Activated CD8-positive, alpha-beta T cell treated with anti-CD3 and anti-CD28 coated beads for 36 hours (primary cell): ENCODE data around the gene KIF24. TPM values are rescaled to one million over a fixed set of nuclear protein-coding genes. Genes with fewer than 3 reads are reported as not detected.
"Not testable (repeated sequence)": the region's sequence is repeated elsewhere in the genome, so short reads cannot be mapped to it uniquely, and the experiment has no call there.

Source experiments
- ATAC-seq: fragments of 200-7000 bp; cut with Tn5 transposase; one replicate; pipeline ENCODE4 v1.10.0; 2021; ENCODE audit warnings: mild to moderate bottlenecking, moderate library complexity
- CTCF ChIA-PET: fragments of 350-600 bp; sonication (Branson Sonifier 250); formaldehyde crosslinking; loops from one replicate; lab custom pipeline; 2021; ENCODE audit warnings: antibody characterized with exemption; lab: Charles Lee
- POLR2A ChIA-PET: fragments of 350-600 bp; sonication (Branson Sonifier 250); formaldehyde crosslinking; loops from one replicate; lab custom pipeline; 2021; ENCODE audit warnings: antibody characterized with exemption; lab: Charles Lee
- DNase-seq: peaks from one replicate; pipeline ENCODE4 v3.0.0-alpha.2; 2020
- H3K27ac Mint-ChIP-seq: one replicate; pipeline ENCODE4 v1.8.0; 2021; ENCODE audit warnings: mild to moderate bottlenecking, mixed read lengths
- H3K27me3 Mint-ChIP-seq: one replicate; pipeline ENCODE4 v1.8.0; 2021; ENCODE audit warnings: mixed read lengths
- H3K36me3 Mint-ChIP-seq: one replicate; pipeline ENCODE4 v1.8.0; 2021; ENCODE audit warnings: low read depth, mixed read lengths
- H3K4me1 Mint-ChIP-seq: one replicate; pipeline ENCODE4 v1.8.0; 2021; ENCODE audit warnings: low read depth, mixed read lengths
- H3K4me3 Mint-ChIP-seq: one replicate; pipeline ENCODE4 v1.8.0; 2021; ENCODE audit warnings: mild to moderate bottlenecking, moderate library complexity, mixed read lengths
- H3K9me3 Mint-ChIP-seq: one replicate; pipeline ENCODE4 v1.8.0; 2021; ENCODE audit warnings: mixed read lengths
- CTCF ChIP-seq: fragments of 200-600 bp; IDR thresholded peaks from one replicate; pipeline ENCODE4 v1.8.0; 2022; ENCODE audit warnings: antibody characterized with exemption, mild to moderate bottlenecking
- intact Hi-C: fragments of 100-400 bp; cut with micrococcal nuclease; formaldehyde crosslinking; loops from one replicate; pipeline ENCODE4 v1.10.0; 2022
- total RNA-seq, 2 experiments: library from RNA; stranded (reverse); gene quantifications; one replicate each; pipeline ENCODE4 v1.2.3, GENCODE V29; 2021

The KIF24 gene
- total RNA-seq, 2 experiments from 2014 or later = 5.8 to 5.9 TPM

GRCh38 chr9:34365282-34365681 is 36.2 kb upstream of the KIF24 start:
- DNase-seq (no peak), ATAC-seq (no peak)
- Mint-ChIP-seq H3K36me3 (peaks cover 10% of the 10 kb centered on the region), H3K27ac (no peak overlapping the region), H3K4me3 (no peak overlapping the region), H3K9me3 (peaks cover 4% of the 10 kb centered on the region), H3K27me3 (no peaks in the 10 kb centered on the region), H3K4me1 (peaks cover 13% of the 10 kb centered on the region)
- ChIA-PET CTCF (interaction anchor here (0.8 to 2.4 kb wide), 4 partner anchors 10 to 113 kb away, joined by 3 to 10 read pairs (median 4); no protein-coding TSS in a partner anchor), POLR2A (interaction anchor here (1.5 kb wide), 1 partner anchor 14 kb away, joined by 3 read pairs; no protein-coding TSS in a partner anchor)
- TF ChIP-seq CTCF = no peak
- intact Hi-C loops = no loop called here

- Mint-ChIP-seq H3K27me3 (no peaks in the 10 kb centered on the region), H3K4me3 (no peak overlapping the region), H3K4me1 (peaks cover 9% of the 10 kb centered on the region), H3K9me3 (peaks cover 4% of the 10 kb centered on the region), H3K27ac (no peak overlapping the region), H3K36me3 (peaks cover 8% of the 10 kb centered on the region)
- intact Hi-C loops = no loop called here
- CTCF ChIA-PET = interaction anchor here (1.0 to 2.4 kb wide), 2 partner anchors 11 to 40 kb away, joined by 3 to 10 read pairs; no protein-coding TSS in a partner anchor
- ATAC-seq = peak; percentile 61
- no peak for TF ChIP-seq CTCF
- POLR2A ChIA-PET = interaction anchor here (1.2 to 1.5 kb wide), 2 partner anchors 15 to 365 kb away, joined by 3 read pairs; no protein-coding TSS in a partner anchor
- peak; percentile 12 for DNase-seq
These were observed 34.7 kb upstream of the KIF24 start for GRCh38 chr9:34363619-34364351.

GRCh38 chr9:34362614-34363214 is 33.6 kb upstream of the KIF24 start:
- ChIA-PET CTCF (interaction anchor here (0.7 to 1.0 kb wide), 2 partner anchors 41 kb away, joined by 3 to 4 read pairs; no protein-coding TSS in a partner anchor), POLR2A (no interaction called here)
- H3K27ac Mint-ChIP-seq = no peak overlapping the region
- peaks cover 9% of the 10 kb centered on the region for H3K4me1 Mint-ChIP-seq
- peaks cover 5% of the 10 kb centered on the region for H3K36me3 Mint-ChIP-seq
- no peak overlapping the region for H3K4me3 Mint-ChIP-seq
- DNase-seq (no peak), ATAC-seq (no peak)
- intact Hi-C loops = no loop called here
- no peak for TF ChIP-seq CTCF
- peaks cover 4% of the 10 kb centered on the region for H3K9me3 Mint-ChIP-seq
- H3K27me3 Mint-ChIP-seq = no peaks in the 10 kb centered on the region

- H3K36me3 Mint-ChIP-seq = peaks cover 14% of the 10 kb centered on the region
- H3K4me3 Mint-ChIP-seq, DNase-seq, POLR2A ChIA-PET, H3K4me1 Mint-ChIP-seq, H3K27ac Mint-ChIP-seq, H3K27me3 Mint-ChIP-seq, intact Hi-C loops, CTCF ChIA-PET, H3K9me3 Mint-ChIP-seq, ATAC-seq: not testable (repeated sequence)
These were observed 23.9 kb upstream of the KIF24 start for GRCh38 chr9:34352957-34353356.

- CTCF ChIA-PET = interaction anchor here (2.5 kb wide), 1 partner anchor 28 kb away, joined by 7 read pairs; no protein-coding TSS in a partner anchor
- H3K4me3 Mint-ChIP-seq, H3K27me3 Mint-ChIP-seq, DNase-seq, intact Hi-C loops, POLR2A ChIA-PET, H3K4me1 Mint-ChIP-seq, H3K27ac Mint-ChIP-seq, H3K9me3 Mint-ChIP-seq, ATAC-seq: not testable (repeated sequence)
- H3K36me3 Mint-ChIP-seq = peaks cover 14% of the 10 kb centered on the region
These were observed 23.1 kb upstream of the KIF24 start for GRCh38 chr9:34352122-34352652.
